Lower lobe of right lung (tissue), 2 donors: ENCODE data around the gene OR2S2. TPM values are rescaled to one million over a fixed set of nuclear protein-coding genes. Genes with fewer than 3 reads are reported as not detected.
A peak's percentile ranks its signal among the peaks of the same experiment; 100 is the strongest.

Experiments
- ATAC-seq, 2 donors: fragments of 200-7000 bp; cut with Tn5 transposase; one replicate each; pipeline ENCODE4 v1.9.1; 2020 to 2022; ENCODE audit warnings: mild to moderate bottlenecking in 2 of 2, moderate library complexity in 2 of 2
- DNase-seq: peaks from one replicate; pipeline ENCODE4 v3.0.0-alpha.2; 2020
- H3K27ac ChIP-seq: fragments of 200-600 bp; one replicate; pipeline ENCODE4 v1.8.0; 2022
- H3K27me3 ChIP-seq: fragments of 200-600 bp; one replicate; pipeline ENCODE4 v1.8.0; 2022; ENCODE audit warnings: low read depth
- H3K36me3 ChIP-seq: fragments of 200-600 bp; one replicate; pipeline ENCODE4 v1.8.0; 2022; ENCODE audit warnings: mild to moderate bottlenecking
- H3K4me1 ChIP-seq: fragments of 200-600 bp; one replicate; pipeline ENCODE4 v1.8.0; 2022
- H3K4me3 ChIP-seq: fragments of 200-600 bp; one replicate; pipeline ENCODE4 v1.8.0; 2022; ENCODE audit warnings: mild to moderate bottlenecking
- H3K9me3 ChIP-seq: fragments of 200-600 bp; one replicate; pipeline ENCODE4 v1.8.0; 2022
- intact Hi-C: fragments of 100-400 bp; cut with DNase I; formaldehyde crosslinking; loops from one replicate; pipeline ENCODE4 v1.11.0; 2022
- total RNA-seq: library from RNA; stranded (reverse); fragmentation: NEBNext Ultra II Directional; extraction: Animal tissue kit (Norgen Biotek cat#: 25700); gene quantifications from one replicate; pipeline ENCODE4 v1.2.1, GENCODE V29; 2021
- TF ChIP-seq, protein P1 (sequence below): fragments of 200-600 bp; IDR thresholded peaks from one replicate; pipeline ENCODE4 v1.8.0; 2022; ENCODE audit warnings: antibody characterized with exemption, mild to moderate bottlenecking
- donor health status: DM: no; HTN: yes; CAD: no; lungs with severe emphysema.

Gene OR2S2
- total RNA-seq, 1 donor from 2014 or later, result not detected

DNA sequence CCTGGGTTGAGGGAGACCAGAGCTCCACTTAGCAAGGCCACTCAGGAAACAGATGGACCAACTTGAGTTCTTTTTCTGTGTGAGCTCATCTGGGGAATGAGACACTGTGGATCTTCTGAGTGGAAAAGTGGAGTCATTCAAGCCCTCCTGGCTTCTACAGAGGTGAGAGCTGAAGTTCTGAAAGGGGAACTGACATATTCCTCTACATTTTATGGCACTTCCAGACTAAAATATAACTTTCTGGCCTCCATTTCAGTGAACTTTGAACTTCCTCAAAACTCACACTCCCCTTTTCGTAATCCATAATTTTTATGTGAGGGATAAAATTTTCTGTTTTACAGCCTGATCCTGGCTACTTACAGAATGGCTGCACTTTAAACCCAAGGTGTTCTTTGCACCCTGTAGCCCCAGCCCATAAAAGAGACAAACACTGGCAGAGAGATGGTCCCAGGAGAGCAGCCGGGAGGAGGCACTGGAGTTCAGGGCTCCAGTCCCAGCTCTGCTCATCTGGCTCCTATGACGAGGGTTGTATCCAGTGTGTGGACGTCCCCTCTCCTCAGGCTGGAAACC is 37.8 kb downstream of the OR2S2 start:
- Histone ChIP-seq H3K9me3 (no peaks in the 10 kb centered on the region), H3K4me1 (peaks cover 16% of the 10 kb centered on the region), H3K27me3 (no peaks in the 10 kb centered on the region), H3K36me3 (no peaks in the 10 kb centered on the region), H3K4me3 (no peak overlapping the region), H3K27ac (peak overlapping the region; percentile 34)
- ATAC-seq, result no peak
- intact Hi-C loops, result no loop called here
- DNase-seq, result no peak
- TF ChIP-seq, protein P1, sequence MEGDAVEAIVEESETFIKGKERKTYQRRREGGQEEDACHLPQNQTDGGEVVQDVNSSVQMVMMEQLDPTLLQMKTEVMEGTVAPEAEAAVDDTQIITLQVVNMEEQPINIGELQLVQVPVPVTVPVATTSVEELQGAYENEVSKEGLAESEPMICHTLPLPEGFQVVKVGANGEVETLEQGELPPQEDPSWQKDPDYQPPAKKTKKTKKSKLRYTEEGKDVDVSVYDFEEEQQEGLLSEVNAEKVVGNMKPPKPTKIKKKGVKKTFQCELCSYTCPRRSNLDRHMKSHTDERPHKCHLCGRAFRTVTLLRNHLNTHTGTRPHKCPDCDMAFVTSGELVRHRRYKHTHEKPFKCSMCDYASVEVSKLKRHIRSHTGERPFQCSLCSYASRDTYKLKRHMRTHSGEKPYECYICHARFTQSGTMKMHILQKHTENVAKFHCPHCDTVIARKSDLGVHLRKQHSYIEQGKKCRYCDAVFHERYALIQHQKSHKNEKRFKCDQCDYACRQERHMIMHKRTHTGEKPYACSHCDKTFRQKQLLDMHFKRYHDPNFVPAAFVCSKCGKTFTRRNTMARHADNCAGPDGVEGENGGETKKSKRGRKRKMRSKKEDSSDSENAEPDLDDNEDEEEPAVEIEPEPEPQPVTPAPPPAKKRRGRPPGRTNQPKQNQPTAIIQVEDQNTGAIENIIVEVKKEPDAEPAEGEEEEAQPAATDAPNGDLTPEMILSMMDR, result no peak

DNA sequence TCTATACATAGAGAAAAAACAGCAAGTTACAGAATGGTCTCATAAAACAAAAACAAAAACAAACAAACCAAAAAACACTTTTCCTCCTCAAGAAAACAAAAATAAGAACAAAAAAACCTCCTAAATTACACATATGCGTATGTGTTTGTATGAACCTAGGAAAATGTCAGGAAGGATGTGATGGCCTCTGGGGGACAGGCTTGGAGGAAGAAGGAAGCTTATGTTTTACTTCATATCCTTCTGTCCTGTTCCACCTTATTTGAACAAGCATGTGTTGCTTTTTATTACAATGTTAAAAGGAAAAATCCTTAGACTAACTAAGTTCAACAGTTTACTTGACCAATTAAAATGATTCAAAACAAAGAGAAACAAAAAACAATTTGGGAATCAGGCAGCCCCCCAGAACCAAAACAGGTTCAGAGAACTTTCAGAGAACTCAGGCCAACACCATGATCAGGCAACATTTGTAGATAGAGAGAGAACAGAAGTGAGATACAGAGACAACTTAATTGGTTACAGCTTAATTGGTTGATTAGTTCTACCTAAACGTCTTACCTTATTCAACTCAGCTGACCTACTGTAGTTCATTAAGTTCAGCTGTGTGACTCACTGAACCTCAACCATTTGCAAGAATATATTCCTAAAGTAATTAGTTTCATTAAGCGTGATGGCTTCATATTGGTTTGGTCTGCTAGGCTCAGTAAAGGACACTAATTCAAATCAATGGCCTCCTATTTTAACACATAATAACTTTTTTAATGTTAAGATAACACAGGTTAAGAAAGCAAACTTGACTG is 38.5 kb downstream of the OR2S2 start:
- intact Hi-C loops, result no loop called here
- Histone ChIP-seq H3K4me3 (no peak overlapping the region), H3K27ac (peak overlapping the region; percentile 34), H3K36me3 (no peaks in the 10 kb centered on the region), H3K4me1 (peaks cover 13% of the 10 kb centered on the region), H3K27me3 (no peaks in the 10 kb centered on the region), H3K9me3 (no peaks in the 10 kb centered on the region)
- TF ChIP-seq, protein P1, result no peak
- ATAC-seq (no peak), DNase-seq (no peak)

DNA sequence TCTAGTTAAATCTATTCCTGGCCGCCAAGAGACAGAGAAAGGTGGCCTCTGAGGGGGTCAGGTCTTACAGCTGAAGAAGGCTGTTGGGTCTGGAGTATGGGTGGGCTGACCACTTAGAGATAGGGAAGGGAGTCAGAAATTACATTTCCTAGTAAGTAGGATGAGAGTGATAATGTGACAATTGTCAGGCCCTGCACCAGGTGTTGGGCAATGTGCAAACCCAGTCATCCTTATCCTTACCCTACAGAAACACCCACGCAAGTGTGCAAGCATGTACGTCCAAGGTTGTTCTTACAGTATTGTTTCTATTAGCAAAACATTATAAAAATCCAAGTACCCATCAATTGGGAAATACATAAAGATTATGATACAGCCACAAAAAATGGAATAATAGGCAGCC is 39.2 kb downstream of the OR2S2 start:
- no peaks in the 10 kb centered on the region for H3K27me3 ChIP-seq
- intact Hi-C loops, result no loop called here
- no peak overlapping the region for H3K4me3 ChIP-seq
- DNase-seq (no peak), ATAC-seq (no peak)
- TF ChIP-seq, protein P1, result no peak
- no peak overlapping the region for H3K27ac ChIP-seq
- peaks cover 7% of the 10 kb centered on the region for H3K4me1 ChIP-seq
- no peaks in the 10 kb centered on the region for H3K9me3 ChIP-seq
- H3K36me3 ChIP-seq, result no peaks in the 10 kb centered on the region

DNA sequence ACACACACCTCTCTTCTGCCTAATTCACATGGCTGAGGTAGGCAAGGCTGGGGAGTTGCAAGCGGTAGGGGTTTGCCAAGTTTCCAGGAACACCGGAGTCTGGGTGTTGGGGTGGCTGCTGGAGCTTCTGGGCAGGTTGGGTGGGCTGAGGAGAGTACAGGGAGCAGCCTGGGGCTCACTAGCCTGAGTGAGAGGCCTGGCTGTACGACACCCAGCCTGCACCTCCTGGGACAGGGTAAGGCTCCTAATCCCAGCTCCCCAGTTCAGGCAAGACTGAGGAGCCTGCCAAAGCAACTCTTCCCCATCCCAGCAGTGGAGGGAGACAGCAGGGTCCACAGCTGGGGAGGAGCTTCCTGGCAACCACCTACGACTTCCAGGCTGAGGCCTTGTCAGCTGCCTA is 40.7 kb downstream of the OR2S2 start:
- no peaks in the 10 kb centered on the region for H3K27me3 ChIP-seq
- TF ChIP-seq, protein P1, result no peak
- intact Hi-C loops, result no loop called here
- no peaks in the 10 kb centered on the region for H3K36me3 ChIP-seq
- DNase-seq, result no peak
- H3K4me3 ChIP-seq, result no peak overlapping the region
- peaks cover 4% of the 10 kb centered on the region for H3K4me1 ChIP-seq
- H3K27ac ChIP-seq, result no peak overlapping the region
- no peak for ATAC-seq
- no peaks in the 10 kb centered on the region for H3K9me3 ChIP-seq

DNA sequence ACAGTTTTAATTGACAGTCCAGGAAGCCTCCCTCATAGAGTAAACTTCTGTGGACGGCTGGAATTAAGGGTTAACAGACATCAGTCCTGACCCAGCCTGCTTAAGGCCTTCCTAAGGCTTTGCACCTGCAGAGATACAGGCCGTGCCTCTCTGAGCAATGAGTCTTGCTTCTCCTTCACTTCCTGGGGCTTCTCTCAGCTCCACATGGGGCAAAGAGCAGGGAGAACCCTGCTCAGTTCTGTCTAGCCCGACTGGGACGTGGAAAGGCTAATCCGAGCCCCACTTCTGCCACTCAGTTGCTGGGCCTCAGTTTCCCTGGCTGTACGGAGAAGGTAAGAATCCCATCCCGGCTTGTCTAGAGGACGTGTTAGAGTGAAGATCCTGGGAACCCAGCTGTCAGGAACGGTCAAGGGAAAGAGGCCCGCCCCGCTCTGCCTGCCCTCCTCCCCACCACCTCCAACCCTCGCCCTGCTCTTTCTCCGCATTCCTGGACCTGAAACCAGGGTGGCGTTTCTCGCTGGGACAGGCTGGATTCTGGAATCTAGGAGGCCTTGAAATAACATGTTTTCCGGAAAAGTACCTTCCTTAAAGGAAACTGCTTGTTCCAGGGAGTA is 42.2 kb downstream of the OR2S2 start:
- DNase-seq (no peak), ATAC-seq (no peak)
- Histone ChIP-seq H3K9me3 (no peaks in the 10 kb centered on the region), H3K27me3 (no peaks in the 10 kb centered on the region), H3K27ac (no peak overlapping the region), H3K4me3 (no peak overlapping the region), H3K4me1 (peaks cover 13% of the 10 kb centered on the region), H3K36me3 (no peaks in the 10 kb centered on the region)
- TF ChIP-seq, protein P1, result no peak
- intact Hi-C loops, result no loop called here
